H9 (cell line): ENCODE measurements around the gene FRAS1. TPM values are rescaled to one million over a fixed set of nuclear protein-coding genes. Genes with fewer than 3 reads are reported as not detected.

ENCODE experiments used
- DNase-seq: peaks from one replicate; pipeline ENCODE4 v3.0.0-alpha.2; 2017
- H2AFZ ChIP-seq: one replicate; pipeline ENCODE4 v1.6.1; 2013; ENCODE audit warnings: mild to moderate bottlenecking, low read length, control low read depth, moderate library complexity
- H2AK5ac ChIP-seq: 2 replicates; pipeline ENCODE4 v1.6.1; 2013; ENCODE audit warnings: low read length, control low read depth, mixed read lengths; ENCODE audit not compliant: insufficient read length
- H2BK120ac ChIP-seq: one replicate; pipeline ENCODE4 v1.6.1; 2013; ENCODE audit warnings: low read depth, mild to moderate bottlenecking, low read length, control low read depth, inconsistent platforms; ENCODE audit not compliant: poor library complexity, severe bottlenecking
- H2BK12ac ChIP-seq: 2 replicates; pipeline ENCODE4 v1.6.1; 2013; ENCODE audit warnings: low read length, control low read depth, mixed read lengths, low read depth; ENCODE audit not compliant: insufficient read length
- H2BK15ac ChIP-seq: 2 replicates; pipeline ENCODE4 v1.6.1; 2013; ENCODE audit warnings: low read depth, low read length, control low read depth
- H2BK20ac ChIP-seq: one replicate; pipeline ENCODE4 v1.6.1; 2013; ENCODE audit warnings: low read depth, mild to moderate bottlenecking, low read length, control low read depth, inconsistent platforms; ENCODE audit not compliant: poor library complexity, severe bottlenecking
- H2BK5ac ChIP-seq: 2 replicates; pipeline ENCODE4 v1.6.1; 2013; ENCODE audit warnings: low read length, control low read depth, mixed read lengths; ENCODE audit not compliant: insufficient read length
- H3K14ac ChIP-seq: 2 replicates; pipeline ENCODE4 v1.6.1; 2013; ENCODE audit warnings: low read length, control low read depth; ENCODE audit not compliant: insufficient read depth
- H3K18ac ChIP-seq: 2 replicates; pipeline ENCODE4 v1.6.1; 2013; ENCODE audit warnings: low read depth, mild to moderate bottlenecking, mixed read lengths, low read length, control low read depth; ENCODE audit not compliant: insufficient read length
- H3K23ac ChIP-seq: 2 replicates; pipeline ENCODE4 v1.6.1; 2013; ENCODE audit warnings: low read length, control low read depth, mixed read lengths, low read depth; ENCODE audit not compliant: insufficient read length
- H3K23me2 ChIP-seq: 2 replicates; pipeline ENCODE4 v1.6.1; 2013; ENCODE audit warnings: low read depth, mild to moderate bottlenecking, mixed read lengths, low read length, control low read depth; ENCODE audit not compliant: insufficient read length, poor library complexity, severe bottlenecking
- H3K27ac ChIP-seq: 2 replicates; pipeline ENCODE4 v1.5.1; 2013; ENCODE audit warnings: low read length, control low read depth, mixed read lengths, low read depth; ENCODE audit not compliant: insufficient read length
- H3K27me3 ChIP-seq: 2 replicates; pipeline ENCODE4 v1.6.1; 2013; ENCODE audit warnings: low read length, control low read depth, inconsistent platforms; ENCODE audit not compliant: insufficient read depth
- H3K4ac ChIP-seq: 2 replicates; pipeline ENCODE4 v1.6.1; 2013; ENCODE audit warnings: low read depth, mild to moderate bottlenecking, control low read depth, inconsistent platforms, low read length, moderate library complexity
- H3K4me1 ChIP-seq: 2 replicates; pipeline ENCODE4 v1.6.1; 2013; ENCODE audit warnings: low read length, control low read depth, inconsistent platforms; ENCODE audit not compliant: insufficient read depth
- H3K4me2 ChIP-seq: 2 replicates; pipeline ENCODE4 v1.6.1; 2013; ENCODE audit warnings: low read length, control low read depth, mixed read lengths; ENCODE audit not compliant: insufficient read length, insufficient read depth
- H3K56ac ChIP-seq: 2 replicates; pipeline ENCODE4 v1.6.1; 2013; ENCODE audit warnings: low read depth, mild to moderate bottlenecking, mixed read lengths, low read length, control low read depth; ENCODE audit not compliant: insufficient read length
- H3K79me1 ChIP-seq: 2 replicates; pipeline ENCODE4 v1.6.1; 2013; ENCODE audit warnings: low read depth, mild to moderate bottlenecking, moderate library complexity, low read length, control low read depth, inconsistent platforms; ENCODE audit not compliant: insufficient read depth, poor library complexity, severe bottlenecking
- H3K79me2 ChIP-seq: 2 replicates; pipeline ENCODE4 v1.6.1; 2013; ENCODE audit warnings: low read length, control low read depth, inconsistent platforms; ENCODE audit not compliant: insufficient read depth
- H3K9ac ChIP-seq: 2 replicates; pipeline ENCODE4 v1.6.1; 2013; ENCODE audit warnings: low read length, control low read depth, mixed read lengths; ENCODE audit not compliant: insufficient read length; ENCODE audit errors: extremely low read depth
- H3K9me3 ChIP-seq: one replicate; pipeline ENCODE4 v1.6.1; 2013; ENCODE audit warnings: low read depth, low read length, inconsistent platforms; ENCODE audit not compliant: control insufficient read depth
- H3T11ph ChIP-seq: one replicate; pipeline ENCODE4 v1.6.1; 2013; ENCODE audit warnings: mild to moderate bottlenecking, low read length, control low read depth, inconsistent platforms
- H4K20me1 ChIP-seq: one replicate; pipeline ENCODE4 v1.6.1; 2013; ENCODE audit not compliant: control insufficient read depth, insufficient read length, insufficient read depth
- H4K5ac ChIP-seq: 2 replicates; pipeline ENCODE4 v1.6.1; 2013; ENCODE audit warnings: low read depth, mild to moderate bottlenecking, mixed read lengths, low read length, control low read depth; ENCODE audit not compliant: insufficient read length
- H4K8ac ChIP-seq: replicated peaks from 2 replicates; pipeline ENCODE4 v1.6.1; 2013; ENCODE audit warnings: low read length, control low read depth, mixed read lengths, low read depth; ENCODE audit not compliant: insufficient read length
- H4K91ac ChIP-seq: 2 replicates; pipeline ENCODE4 v1.6.1; 2013; ENCODE audit warnings: low read depth, mild to moderate bottlenecking, moderate library complexity, mixed read lengths, low read length, control low read depth; ENCODE audit not compliant: insufficient read length
- H3K27ac Mint-ChIP-seq, 3 experiments: 2 replicates in 2 of 3; 3 replicates in 1 of 3; pipeline ENCODE4 v1.8.0; 2020 to 2021; ENCODE audit warnings: mixed read lengths in 3 of 3, mild to moderate bottlenecking in 1 of 3, moderate library complexity in 1 of 3
- H3K27me3 Mint-ChIP-seq: 2 replicates; pipeline ENCODE4 v1.8.0; 2021; ENCODE audit warnings: low read depth, mild to moderate bottlenecking, moderate library complexity, mixed read lengths
- H3K36me3 Mint-ChIP-seq, 3 experiments: 2 replicates in 2 of 3; 3 replicates in 1 of 3; pipeline ENCODE4 v1.8.0; 2020 to 2021; ENCODE audit warnings: low read depth in 3 of 3, mixed read lengths in 3 of 3; ENCODE audit not compliant: insufficient read depth in 1 of 3
- H3K4me1 Mint-ChIP-seq, 2 experiments: 2 replicates each; pipeline ENCODE4 v1.8.0; 2020; ENCODE audit warnings: mixed read lengths in 2 of 2
- H3K4me3 Mint-ChIP-seq, 2 experiments: 2 replicates in 1 of 2; 3 replicates in 1 of 2; pipeline ENCODE4 v1.8.0; 2020 to 2021; ENCODE audit warnings: mild to moderate bottlenecking in 2 of 2, mixed read lengths in 2 of 2, moderate library complexity in 1 of 2
- H3K9me3 Mint-ChIP-seq, 2 experiments: 2 replicates in 1 of 2; 3 replicates in 1 of 2; pipeline ENCODE4 v1.8.0; 2020; ENCODE audit warnings: mild to moderate bottlenecking in 2 of 2, mixed read lengths in 2 of 2, moderate library complexity in 1 of 2
- WGBS: extraction: QIAGEN DNeasy Blood & Tissue Kit; methylation state at CpG from one replicate; pipeline ENCODE4 v1.1.7; 2013; ENCODE audit warnings: missing lambda C conversion rate, low lambda C conversion rate, mixed read lengths; ENCODE audit not compliant: insufficient read length; ENCODE audit errors: extremely low coverage; 5-methylcytosine and 5-hydroxymethylcytosine counted together
- total RNA-seq: library from RNA; stranded (reverse); gene quantifications from 2 replicates; pipeline ENCODE4 v1.2.1, GENCODE V29; 2021
- TF ChIP-seq, protein P1 (sequence below): fragments of 200-600 bp; sonication (generic); conservative IDR thresholded peaks from 3 replicates; pipeline ENCODE4 v1.8.0; 2021; ENCODE audit warnings: antibody characterized with exemption, mild to moderate bottlenecking

FRAS1 gene
- total RNA-seq, 1 experiment from 2014 or later, result 58.5 TPM

DNA sequence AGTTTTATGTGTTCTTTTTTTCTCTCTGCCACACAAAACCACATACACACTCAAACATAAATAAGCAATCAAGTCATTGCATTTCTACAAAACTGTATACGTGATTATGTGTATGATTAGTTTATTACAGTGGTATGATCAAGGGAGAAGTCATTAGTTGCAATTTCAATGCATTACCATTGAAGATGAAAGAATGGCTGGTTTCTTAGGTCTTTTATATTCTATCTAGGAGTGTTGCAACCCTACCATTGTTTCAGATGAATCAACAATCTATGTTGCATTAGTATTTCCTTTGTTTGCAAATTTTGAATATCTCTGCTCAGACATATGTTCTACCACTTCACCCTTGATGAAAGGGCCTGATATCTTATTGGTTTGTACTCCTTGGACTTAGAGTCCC is 501.3 kb downstream of the FRAS1 start:
- H2BK12ac ChIP-seq, result no peak overlapping the region
- H2AFZ ChIP-seq, result no peak overlapping the region
- peak overlapping the region in 1 of 3 experiments; percentile 38; a peak in 1 of 7 replicates for H3K27ac Mint-ChIP-seq
- H4K5ac ChIP-seq, result no peak overlapping the region
- H3K4ac ChIP-seq, result no peak overlapping the region
- H3K79me2 ChIP-seq, result no peaks in the 10 kb centered on the region
- no peak overlapping the region for H3K4me2 ChIP-seq
- H3K4me3 Mint-ChIP-seq, result no peak overlapping the region
- H3K14ac ChIP-seq, result no peak overlapping the region
- H2BK5ac ChIP-seq, result no peak overlapping the region
- H3K4me1 Mint-ChIP-seq, result peaks cover 28 to 44% of the 10 kb centered on the region in 2 experiments
- H4K20me1 ChIP-seq, result no peaks in the 10 kb centered on the region
- H2BK15ac ChIP-seq, result no peak overlapping the region
- peaks cover 0 to 17% (median 15%) of the 10 kb centered on the region in 3 experiments; a peak in 5 of 7 replicates for H3K36me3 Mint-ChIP-seq
- H4K91ac ChIP-seq, result no peak overlapping the region
- H4K8ac ChIP-seq, result no peak overlapping the region
- H3K9me3 ChIP-seq, result no peaks in the 10 kb centered on the region
- no peaks in the 10 kb centered on the region for H3K79me1 ChIP-seq
- WGBS, result no CpG with 5 or more reads among the region's 1 CpG
- no peak overlapping the region for H2BK120ac ChIP-seq
- peaks cover 2% of the 10 kb centered on the region; the same call in 1 of the 2 replicates for H3K27me3 Mint-ChIP-seq
- H3K9ac ChIP-seq, result no peak overlapping the region
- H2AK5ac ChIP-seq, result no peak overlapping the region
- H3T11ph ChIP-seq, result no peak overlapping the region
- no peak overlapping the region for H3K56ac ChIP-seq
- H3K9me3 Mint-ChIP-seq, result no peaks in the 10 kb centered on the region
- no peak for DNase-seq
- H3K23ac ChIP-seq, result no peak overlapping the region
- H3K27me3 ChIP-seq, result no peaks in the 10 kb centered on the region
- no peak overlapping the region for H3K18ac ChIP-seq
- peaks cover 14% of the 10 kb centered on the region; the same call in 1 of the 2 replicates for H3K4me1 ChIP-seq
- no peaks in the 10 kb centered on the region for H3K23me2 ChIP-seq
- no peak overlapping the region for H2BK20ac ChIP-seq
- TF ChIP-seq, protein P1, sequence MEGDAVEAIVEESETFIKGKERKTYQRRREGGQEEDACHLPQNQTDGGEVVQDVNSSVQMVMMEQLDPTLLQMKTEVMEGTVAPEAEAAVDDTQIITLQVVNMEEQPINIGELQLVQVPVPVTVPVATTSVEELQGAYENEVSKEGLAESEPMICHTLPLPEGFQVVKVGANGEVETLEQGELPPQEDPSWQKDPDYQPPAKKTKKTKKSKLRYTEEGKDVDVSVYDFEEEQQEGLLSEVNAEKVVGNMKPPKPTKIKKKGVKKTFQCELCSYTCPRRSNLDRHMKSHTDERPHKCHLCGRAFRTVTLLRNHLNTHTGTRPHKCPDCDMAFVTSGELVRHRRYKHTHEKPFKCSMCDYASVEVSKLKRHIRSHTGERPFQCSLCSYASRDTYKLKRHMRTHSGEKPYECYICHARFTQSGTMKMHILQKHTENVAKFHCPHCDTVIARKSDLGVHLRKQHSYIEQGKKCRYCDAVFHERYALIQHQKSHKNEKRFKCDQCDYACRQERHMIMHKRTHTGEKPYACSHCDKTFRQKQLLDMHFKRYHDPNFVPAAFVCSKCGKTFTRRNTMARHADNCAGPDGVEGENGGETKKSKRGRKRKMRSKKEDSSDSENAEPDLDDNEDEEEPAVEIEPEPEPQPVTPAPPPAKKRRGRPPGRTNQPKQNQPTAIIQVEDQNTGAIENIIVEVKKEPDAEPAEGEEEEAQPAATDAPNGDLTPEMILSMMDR, result no peak
- no peak overlapping the region for H3K27ac ChIP-seq
